Lung (tissue), 12 donors: Measurements from ENCODE around the gene SLCO2B1. TPM values are rescaled to one million over a fixed set of nuclear protein-coding genes. Genes with fewer than 3 reads are reported as not detected.
"Not testable (repeated sequence)": the region's sequence is repeated elsewhere in the genome, so short reads cannot be mapped to it uniquely, and the experiment has no call there.

Experiments
- ATAC-seq: fragments of 200-7000 bp; cut with Tn5 transposase; one replicate; pipeline ENCODE4 v1.9.1; 2020; ENCODE audit warnings: moderate number of reproducible peaks; ENCODE audit not compliant: insufficient read depth, low FRiP score
- DNase-seq, 3 donors: peaks; one replicate each; pipeline ENCODE4 v3.0.0-alpha.2; 2013 to 2017
- H3K27ac ChIP-seq, 2 donors: one replicate each; pipeline ENCODE4 v1.5.1; 2013; ENCODE audit warnings: mild to moderate bottlenecking in 2 of 2, moderate library complexity in 2 of 2, control low read depth in 1 of 2, inconsistent platforms in 1 of 2, low read depth in 1 of 2, low read length in 1 of 2
- H3K27me3 ChIP-seq, 3 donors: one replicate each; pipeline ENCODE4 v1.5.1; 2013; ENCODE audit warnings: low read length in 2 of 3; ENCODE audit not compliant: control insufficient read depth in 3 of 3, insufficient read depth in 3 of 3
- H3K36me3 ChIP-seq, 4 donors: one replicate each; pipeline ENCODE4 v1.5.1; 2013; ENCODE audit warnings: low read length in 4 of 4, mild to moderate bottlenecking in 1 of 4, moderate library complexity in 1 of 4; ENCODE audit not compliant: control insufficient read depth in 4 of 4, insufficient read depth in 4 of 4
- H3K4me1 ChIP-seq, 5 donors: one replicate each; pipeline ENCODE4 v1.5.1; 2013; ENCODE audit warnings: low read length in 5 of 5, mild to moderate bottlenecking in 2 of 5, moderate library complexity in 1 of 5; ENCODE audit not compliant: control insufficient read depth in 5 of 5, insufficient read depth in 5 of 5
- H3K4me3 ChIP-seq: one replicate; pipeline ENCODE4 v1.5.1; 2013; ENCODE audit warnings: mild to moderate bottlenecking, control low read depth, moderate library complexity
- H3K9ac ChIP-seq, 2 donors: one replicate each; pipeline ENCODE4 v1.5.1; 2013; ENCODE audit warnings: low read length in 2 of 2, control low read depth in 1 of 2; ENCODE audit not compliant: insufficient read depth in 1 of 2
- H3K9me3 ChIP-seq, 4 donors: one replicate each; pipeline ENCODE4 v1.5.1; 2013; ENCODE audit warnings: low read length in 3 of 4, mild to moderate bottlenecking in 1 of 4, moderate library complexity in 1 of 4; ENCODE audit not compliant: control insufficient read depth in 4 of 4, insufficient read depth in 3 of 4
- WGBS, 2 donors: extraction: QIAGEN DNeasy Blood & Tissue Kit; methylation state at CpG; one replicate each; pipeline ENCODE4 v1.1.7; 2013; 5-methylcytosine and 5-hydroxymethylcytosine counted together
- polyA plus RNA-seq, 2 donors: library from polyadenylated mRNA; stranded (reverse); fragments of 200-250 nt; gene quantifications; one replicate each; pipeline ENCODE4 v1.2.1, GENCODE V29; 2013
- total RNA-seq, 2 donors: library from RNA; depleted of rRNA in 1 of 2; stranded (reverse); fragments of >200 nt in 1 of 2; gene quantifications; one replicate each; pipeline ENCODE4 v1.2.1, GENCODE V29; 2014 to 2021
- TF ChIP-seq, protein P1 (sequence below): IDR thresholded peaks from 2 replicates; pipeline ENCODE4 v1.5.1; 2012; ENCODE audit warnings: mild to moderate bottlenecking; ENCODE audit errors: control extremely low read depth, extremely low read depth
- donor health status: control.
- donor health status: control.
- donor health status: Bipolar disorder and iron deficiency.
- donor health status: healthy.
- donor health status: DM: yes; HTN: yes; CAD: no.

Gene SLCO2B1
- total and polyA plus RNA-seq, 4 donors, result 22.2 to 244 (median 55.2) TPM

GRCh38 chr11:75103380-75104026 lies 47.4 kb upstream of the SLCO2B1 start:
- WGBS, 2 donors, result 77 to 86% methylated on average over 5 of the region's 5 CpGs
- TF ChIP-seq, protein P1, sequence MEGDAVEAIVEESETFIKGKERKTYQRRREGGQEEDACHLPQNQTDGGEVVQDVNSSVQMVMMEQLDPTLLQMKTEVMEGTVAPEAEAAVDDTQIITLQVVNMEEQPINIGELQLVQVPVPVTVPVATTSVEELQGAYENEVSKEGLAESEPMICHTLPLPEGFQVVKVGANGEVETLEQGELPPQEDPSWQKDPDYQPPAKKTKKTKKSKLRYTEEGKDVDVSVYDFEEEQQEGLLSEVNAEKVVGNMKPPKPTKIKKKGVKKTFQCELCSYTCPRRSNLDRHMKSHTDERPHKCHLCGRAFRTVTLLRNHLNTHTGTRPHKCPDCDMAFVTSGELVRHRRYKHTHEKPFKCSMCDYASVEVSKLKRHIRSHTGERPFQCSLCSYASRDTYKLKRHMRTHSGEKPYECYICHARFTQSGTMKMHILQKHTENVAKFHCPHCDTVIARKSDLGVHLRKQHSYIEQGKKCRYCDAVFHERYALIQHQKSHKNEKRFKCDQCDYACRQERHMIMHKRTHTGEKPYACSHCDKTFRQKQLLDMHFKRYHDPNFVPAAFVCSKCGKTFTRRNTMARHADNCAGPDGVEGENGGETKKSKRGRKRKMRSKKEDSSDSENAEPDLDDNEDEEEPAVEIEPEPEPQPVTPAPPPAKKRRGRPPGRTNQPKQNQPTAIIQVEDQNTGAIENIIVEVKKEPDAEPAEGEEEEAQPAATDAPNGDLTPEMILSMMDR, result no peak
- H3K9me3 ChIP-seq, result no peaks in the 10 kb centered on the region
- H3K4me3 ChIP-seq, result no peak overlapping the region
- H3K4me1 ChIP-seq, result no peaks in the 10 kb centered on the region
- no peaks in the 10 kb centered on the region for H3K27me3 ChIP-seq
- no peaks in the 10 kb centered on the region for H3K36me3 ChIP-seq
- no peak overlapping the region for H3K27ac ChIP-seq
- ATAC-seq, result no peak
- DNase-seq, result no peak
- H3K9ac ChIP-seq, result no peak overlapping the region

DNA sequence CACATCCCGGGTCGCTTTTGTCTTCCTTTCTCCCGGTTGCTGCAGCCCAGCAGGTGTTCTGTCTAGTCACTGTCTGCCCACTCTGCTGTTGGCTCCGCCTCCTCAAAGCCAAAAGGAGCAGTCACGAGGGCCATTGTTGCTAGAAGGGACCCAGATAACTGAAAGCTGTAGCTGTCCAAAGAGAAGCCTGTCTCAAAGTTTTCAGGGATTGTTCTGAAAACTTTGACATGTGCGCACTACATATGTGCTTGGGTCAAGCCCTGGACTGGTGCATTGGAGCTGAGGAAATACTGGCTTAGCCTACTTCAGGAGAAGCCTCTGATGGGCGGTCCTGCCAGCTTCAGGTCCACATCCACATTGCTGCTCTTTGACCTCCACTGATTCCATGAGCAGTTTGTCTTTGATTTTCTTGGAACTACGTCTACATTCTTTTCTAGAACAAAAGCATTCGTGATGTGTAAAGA lies 45.4 kb upstream of the SLCO2B1 start:
- Histone ChIP-seq H3K27ac (no peak overlapping the region), H3K36me3 (no peaks in the 10 kb centered on the region), H3K4me1 (no peaks in the 10 kb centered on the region), H3K27me3 (no peaks in the 10 kb centered on the region), H3K9me3 (peaks cover 0 to 1% (median 0%) of the 10 kb centered on the region in 4 donors), H3K4me3 (no peak overlapping the region), H3K9ac (no peak overlapping the region)
- TF ChIP-seq, protein P1, result no peak
- no peak for ATAC-seq
- no peak for DNase-seq
- WGBS, 2 donors, result 63 to 72% methylated on average over 9 of the region's 9 CpGs

DNA sequence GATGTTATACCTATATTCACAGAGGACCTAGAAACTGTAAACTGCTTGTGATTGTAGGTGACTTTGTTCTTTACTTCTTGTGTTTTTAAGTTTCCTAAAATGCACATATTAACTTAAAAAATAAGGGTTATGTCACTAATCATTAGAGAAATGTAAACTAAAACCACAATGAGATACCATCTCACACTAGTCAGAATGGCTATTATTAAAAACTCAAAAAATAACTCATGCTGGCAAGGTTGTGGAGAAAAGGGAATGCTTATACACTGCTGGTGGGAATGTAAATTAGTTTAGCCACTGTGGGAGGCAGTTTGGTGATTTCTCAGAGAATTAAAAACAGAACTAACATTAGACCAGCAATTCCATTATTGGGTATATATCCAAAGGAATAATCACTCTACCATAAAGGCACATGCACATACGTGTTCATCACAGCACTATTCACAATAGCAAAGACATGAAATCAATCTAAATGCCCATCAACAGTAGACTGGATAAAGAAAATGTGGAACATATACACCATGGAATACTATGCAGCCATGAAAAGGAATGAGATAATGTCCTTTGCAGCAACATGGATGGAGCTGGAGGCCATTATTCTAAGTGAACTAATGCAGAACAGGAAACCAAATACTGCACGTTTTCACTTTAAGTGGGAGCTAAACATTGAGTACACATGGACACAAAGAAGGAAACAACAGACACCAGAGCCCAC lies 44.8 kb upstream of the SLCO2B1 start:
- H3K9me3 ChIP-seq, ATAC-seq, H3K27me3 ChIP-seq, H3K36me3 ChIP-seq, DNase-seq, H3K9ac ChIP-seq, H3K27ac ChIP-seq, H3K4me3 ChIP-seq, H3K4me1 ChIP-seq: not testable (repeated sequence)
- WGBS, 2 donors, result 64 to 75% methylated on average over 2 of the region's 2 CpGs

GRCh38 chr11:75107187-75107586 lies 43.7 kb upstream of the SLCO2B1 start:
- H3K27me3 ChIP-seq, result no peaks in the 10 kb centered on the region
- H3K9ac ChIP-seq, result no peak overlapping the region
- H3K4me3 ChIP-seq, result no peak overlapping the region
- ATAC-seq (no peak), DNase-seq (no peak)
- H3K9me3 ChIP-seq, result peaks cover 0 to 1% (median 0%) of the 10 kb centered on the region in 4 donors
- H3K27ac ChIP-seq, result no peak overlapping the region
- H3K4me1 ChIP-seq, result no peaks in the 10 kb centered on the region
- TF ChIP-seq, protein P1, result no peak
- H3K36me3 ChIP-seq, result no peaks in the 10 kb centered on the region
- 60 to 73% methylated on average over 4 of the region's 4 CpGs for WGBS, 2 donors
